Naive thymus-derived CD4-positive, alpha-beta T cell (primary cell): ENCODE data around the gene CHAF1B. TPM values are rescaled to one million over a fixed set of nuclear protein-coding genes. Genes with fewer than 3 reads are reported as not detected.

Experiments
- ATAC-seq: fragments of 150-1000 bp; cut with Tn5 transposase; 2 replicates; pipeline ENCODE4 v1.10.0; 2021; ENCODE audit warnings: mild to moderate bottlenecking, moderate library complexity
- CTCF ChIA-PET: fragments of 350-600 bp; sonication (Branson Sonifier 250); formaldehyde crosslinking; loops from one replicate; lab custom pipeline; 2021; ENCODE audit warnings: antibody characterized with exemption; lab: Charles Lee
- POLR2A ChIA-PET: fragments of 350-600 bp; sonication (Branson Sonifier 250); formaldehyde crosslinking; loops from one replicate; lab custom pipeline; 2021; ENCODE audit warnings: antibody characterized with exemption, inconsistent platforms; lab: Charles Lee
- DNase-seq, 9 donors: peaks; one replicate each; pipeline versions ENCODE4 v3.0.0 to v3.0.0-alpha.2; 2020 to 2022; ENCODE audit warnings: mixed read lengths in 1 of 9
- H3K27ac ChIP-seq: one replicate; pipeline ENCODE4 v1.7.0; 2013; ENCODE audit warnings: mild to moderate bottlenecking, low read depth, low read length, moderate library complexity
- H3K27me3 ChIP-seq, 2 donors: one replicate each; pipeline ENCODE4 v1.7.0; 2013; ENCODE audit warnings: low read length in 2 of 2, mild to moderate bottlenecking in 2 of 2, moderate library complexity in 2 of 2; ENCODE audit not compliant: control insufficient read depth in 2 of 2, insufficient read depth in 2 of 2
- H3K36me3 ChIP-seq, 3 experiments: 1 replicate in 2 of 3; 2 replicates in 1 of 3; pipeline ENCODE4 v1.7.0; 2013; ENCODE audit warnings: low read length in 3 of 3, mild to moderate bottlenecking in 3 of 3, moderate library complexity in 1 of 3; ENCODE audit not compliant: insufficient read depth in 3 of 3, control insufficient read depth in 2 of 3
- H3K4me1 ChIP-seq, 2 donors: one replicate each; pipeline ENCODE4 v1.7.0; 2013; ENCODE audit warnings: low read length in 2 of 2, mild to moderate bottlenecking in 2 of 2, moderate library complexity in 1 of 2; ENCODE audit not compliant: control insufficient read depth in 2 of 2, insufficient read depth in 2 of 2
- H3K4me3 ChIP-seq: 2 replicates; pipeline ENCODE4 v1.7.0; 2013; ENCODE audit warnings: mild to moderate bottlenecking, low read length
- H3K9me3 ChIP-seq, 3 experiments: 1 replicate in 2 of 3; 2 replicates in 1 of 3; pipeline ENCODE4 v1.7.0; 2013; ENCODE audit warnings: low read length in 3 of 3; ENCODE audit not compliant: control insufficient read depth in 2 of 3
- H3K27ac Mint-ChIP-seq, 9 donors: one replicate each; pipeline ENCODE4 v1.8.0; 2020 to 2022; ENCODE audit warnings: mixed read lengths in 9 of 9, mild to moderate bottlenecking in 8 of 9, moderate library complexity in 5 of 9, inconsistent platforms in 2 of 9
- H3K27me3 Mint-ChIP-seq, 5 donors: one replicate each; pipeline ENCODE4 v1.8.0; 2021 to 2022; ENCODE audit warnings: mixed read lengths in 5 of 5, mild to moderate bottlenecking in 1 of 5
- H3K36me3 Mint-ChIP-seq, 5 donors: one replicate each; pipeline ENCODE4 v1.8.0; 2020 to 2022; ENCODE audit warnings: mixed read lengths in 5 of 5, mild to moderate bottlenecking in 3 of 5, inconsistent platforms in 1 of 5
- H3K4me1 Mint-ChIP-seq, 7 donors: one replicate each; pipeline ENCODE4 v1.8.0; 2020 to 2022; ENCODE audit warnings: mixed read lengths in 7 of 7, mild to moderate bottlenecking in 3 of 7, inconsistent platforms in 1 of 7
- H3K4me3 Mint-ChIP-seq, 10 donors: one replicate each; pipeline ENCODE4 v1.8.0; 2020 to 2022; ENCODE audit warnings: mild to moderate bottlenecking in 10 of 10, mixed read lengths in 10 of 10, moderate library complexity in 6 of 10, inconsistent platforms in 2 of 10
- H3K9me3 Mint-ChIP-seq, 11 donors: one replicate each; pipeline ENCODE4 v1.8.0; 2020 to 2022; ENCODE audit warnings: mixed read lengths in 11 of 11, mild to moderate bottlenecking in 4 of 11, inconsistent platforms in 1 of 11, moderate library complexity in 1 of 11
- intact Hi-C, 2 donors: fragments of 100-400 bp; cut with micrococcal nuclease; formaldehyde crosslinking; loops; one replicate each; pipeline ENCODE4 v1.15.1; 2023
- polyA plus RNA-seq, 2 donors: library from polyadenylated mRNA; unstranded; fragments of 300-500 nt; fragmentation: Illumina TruSeq; gene quantifications; one replicate each; pipeline ENCODE4 v1.2.3, GENCODE V29; 2021
- total RNA-seq, 6 experiments: library from RNA in 5 of 6; stranded (reverse) in 5 of 6; gene quantifications; 1 replicate in 5 of 6; 2 replicates in 1 of 6; pipeline ENCODE4 v1.2.3 and lab custom pipeline; 2021 to 2026

The CHAF1B gene
- total and polyA plus RNA-seq, 7 experiments from 2014 or later, result 0.61 to 21.4 (median 1.9) TPM

DNA sequence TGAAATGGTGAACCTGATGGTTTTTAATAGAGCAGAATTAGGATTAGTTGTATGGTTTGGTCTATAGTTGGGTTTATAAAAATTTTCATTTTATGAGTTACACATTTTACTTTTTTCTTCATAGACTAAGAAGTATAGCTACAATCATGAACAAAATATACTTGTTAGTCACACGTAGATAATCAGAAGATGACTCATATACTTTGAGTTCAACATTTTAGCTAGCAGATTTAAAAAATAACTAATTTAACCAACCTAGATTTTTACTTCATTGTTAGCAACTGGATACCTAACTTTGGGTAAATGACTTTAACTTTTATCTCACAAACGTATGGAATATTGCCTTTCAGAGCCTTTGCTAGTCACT, 37.2 kb upstream of the CHAF1B start:
- Histone ChIP-seq H3K9me3 (no peaks in the 10 kb centered on the region), H3K27ac (no peak overlapping the region), H3K4me3 (no peak overlapping the region), H3K36me3 (peaks cover 7 to 86% (median 11%) of the 10 kb centered on the region in 3 experiments), H3K4me1 (no peaks in the 10 kb centered on the region), H3K27me3 (no peaks in the 10 kb centered on the region)
- Mint-ChIP-seq H3K27ac (peak overlapping the region in 5 of 9 donors; percentile 40 to 66 (median 47)), H3K36me3 (peaks cover 10 to 34% (median 29%) of the 10 kb centered on the region in 5 donors), H3K4me1 (peaks cover 2 to 17% (median 7%) of the 10 kb centered on the region in 7 donors), H3K9me3 (no peaks in the 10 kb centered on the region), H3K4me3 (no peak overlapping the region), H3K27me3 (no peaks in the 10 kb centered on the region)
- no peak for ATAC-seq
- POLR2A ChIA-PET, result interaction anchor here (3.6 kb wide), 1 partner anchor 10 kb away, joined by 9 read pairs; no protein-coding TSS in a partner anchor
- CTCF ChIA-PET, result no interaction called here
- intact Hi-C loops, result no loop called here
- DNase-seq, result no peak

DNA sequence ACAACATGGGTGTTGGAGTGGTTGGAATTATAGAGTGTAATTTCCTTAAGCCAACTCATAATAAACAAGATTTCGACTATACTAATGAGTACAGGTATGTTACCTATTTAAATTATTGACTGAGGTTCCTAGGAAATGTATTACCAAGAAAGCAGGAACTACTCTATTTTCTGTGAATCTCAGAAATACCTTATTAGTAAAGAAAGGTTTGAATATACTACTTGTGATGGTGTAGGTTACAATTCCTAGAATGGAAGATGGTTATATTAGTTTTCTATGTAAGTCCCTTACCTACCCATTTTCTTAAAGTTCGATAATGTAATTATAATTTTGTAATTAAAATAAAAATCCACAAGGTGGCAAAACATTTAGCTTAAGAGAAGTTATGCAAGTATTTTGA, 35.9 kb upstream of the CHAF1B start:
- H3K27me3 ChIP-seq, result no peaks in the 10 kb centered on the region
- intact Hi-C loops, result no loop called here
- POLR2A ChIA-PET, result no interaction called here
- ATAC-seq (no peak), DNase-seq (no peak)
- peaks cover 2 to 17% (median 9%) of the 10 kb centered on the region in 7 donors for H3K4me1 Mint-ChIP-seq
- H3K27ac ChIP-seq, result no peak overlapping the region
- peaks cover 9 to 30% (median 28%) of the 10 kb centered on the region in 5 donors for H3K36me3 Mint-ChIP-seq
- H3K27ac Mint-ChIP-seq, result peak overlapping the region in 1 of 9 donors; percentile 33
- H3K36me3 ChIP-seq, result peaks cover 7 to 73% (median 11%) of the 10 kb centered on the region in 3 experiments
- no peaks in the 10 kb centered on the region for H3K9me3 Mint-ChIP-seq
- CTCF ChIA-PET, result no interaction called here
- no peak overlapping the region for H3K4me3 Mint-ChIP-seq
- H3K4me1 ChIP-seq, result no peaks in the 10 kb centered on the region
- no peaks in the 10 kb centered on the region for H3K9me3 ChIP-seq
- no peaks in the 10 kb centered on the region for H3K27me3 Mint-ChIP-seq
- H3K4me3 ChIP-seq, result no peak overlapping the region

DNA sequence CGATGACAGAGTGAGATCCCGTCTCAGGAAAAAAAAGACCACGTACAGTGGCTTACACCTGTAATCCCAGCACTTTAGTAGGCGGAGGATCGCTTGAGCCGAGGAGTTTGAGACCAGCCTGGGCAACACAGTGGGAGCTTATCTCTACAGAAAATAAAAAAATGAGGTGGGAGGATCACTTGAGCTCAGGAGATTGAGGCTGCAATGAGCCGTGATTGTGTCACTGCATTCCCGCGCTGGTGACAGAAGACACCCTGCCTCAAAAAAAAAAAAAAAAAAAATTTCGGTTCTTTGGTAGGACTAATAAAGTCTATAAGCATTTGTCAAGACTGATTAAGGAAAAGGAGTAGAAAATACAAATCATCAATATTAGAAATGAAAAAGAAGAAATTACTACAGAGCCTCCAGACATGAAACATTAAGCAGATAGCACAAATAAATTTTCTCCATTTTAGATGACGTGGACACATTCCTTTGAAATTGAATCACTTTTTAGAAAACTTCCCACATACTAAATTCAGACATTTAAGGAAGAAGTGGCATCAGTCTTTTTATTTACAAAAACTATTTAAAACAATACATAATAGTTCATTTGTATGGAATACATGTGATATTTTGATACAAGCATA, 34.8 kb upstream of the CHAF1B start:
- no peaks in the 10 kb centered on the region for H3K9me3 ChIP-seq
- H3K27ac Mint-ChIP-seq, result peak overlapping the region in 3 of 9 donors; percentile 8 to 49 (median 41)
- H3K36me3 Mint-ChIP-seq, result peaks cover 4 to 31% (median 28%) of the 10 kb centered on the region in 5 donors
- no peak for DNase-seq
- no peak for ATAC-seq
- no peaks in the 10 kb centered on the region for H3K9me3 Mint-ChIP-seq
- peaks cover 7 to 71% (median 11%) of the 10 kb centered on the region in 3 experiments for H3K36me3 ChIP-seq
- no peak overlapping the region for H3K4me3 ChIP-seq
- no peaks in the 10 kb centered on the region for H3K27me3 ChIP-seq
- intact Hi-C loops, result no loop called here
- POLR2A ChIA-PET, result no interaction called here
- peaks cover 3 to 27% (median 13%) of the 10 kb centered on the region in 7 donors for H3K4me1 Mint-ChIP-seq
- no peaks in the 10 kb centered on the region for H3K27me3 Mint-ChIP-seq
- CTCF ChIA-PET, result no interaction called here
- H3K4me3 Mint-ChIP-seq, result no peak overlapping the region
- H3K27ac ChIP-seq, result no peak overlapping the region
- no peaks in the 10 kb centered on the region for H3K4me1 ChIP-seq

DNA sequence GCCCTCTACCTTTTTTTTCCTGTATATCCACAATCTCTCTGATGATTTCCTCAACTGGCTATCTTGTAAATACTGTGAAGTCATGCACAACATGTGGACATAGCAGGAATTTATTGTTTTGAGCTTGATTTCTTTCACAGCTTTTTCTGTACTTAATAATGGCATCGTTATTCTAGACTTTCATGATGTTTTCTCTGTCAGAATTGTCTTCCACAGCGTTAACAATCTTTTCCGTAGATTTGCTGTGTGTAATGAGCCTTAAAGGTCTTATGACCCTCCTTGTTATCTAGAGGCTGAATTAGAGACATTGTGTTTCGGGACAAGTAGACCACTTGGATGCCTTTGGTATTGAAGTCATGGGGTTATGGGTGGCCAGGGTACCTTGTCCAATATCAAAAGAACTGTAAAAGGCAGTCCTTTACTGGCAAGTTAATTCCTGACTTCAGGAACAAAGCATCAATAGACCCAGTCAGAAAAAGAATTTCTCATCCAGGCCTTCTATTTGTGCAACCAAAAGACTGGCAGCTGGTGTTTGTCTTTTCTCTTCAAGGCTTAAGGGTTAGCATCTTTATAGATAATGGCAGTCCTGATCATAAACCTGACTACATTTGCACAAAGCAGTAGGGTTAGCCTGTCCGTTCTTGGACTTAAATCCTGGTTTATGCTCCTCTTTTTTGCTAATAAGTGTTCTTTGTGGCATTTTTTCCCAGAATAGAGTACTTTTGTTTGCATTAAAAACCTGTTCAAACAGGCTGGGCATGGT, 30.1 kb upstream of the CHAF1B start:
- peaks cover 10 to 52% (median 13%) of the 10 kb centered on the region in 3 experiments for H3K36me3 ChIP-seq
- Mint-ChIP-seq H3K4me1 (peaks cover 3 to 19% (median 11%) of the 10 kb centered on the region in 7 donors), H3K9me3 (no peaks in the 10 kb centered on the region), H3K27me3 (no peaks in the 10 kb centered on the region), H3K4me3 (no peak overlapping the region), H3K27ac (peak overlapping the region in 5 of 9 donors; percentile 32 to 47 (median 40)), H3K36me3 (peaks cover 4 to 27% (median 19%) of the 10 kb centered on the region in 5 donors)
- no peak for DNase-seq
- POLR2A ChIA-PET, result interaction anchor here (0.7 kb wide), 1 partner anchor 68 kb away, joined by 3 read pairs; no protein-coding TSS in a partner anchor
- ATAC-seq, result no peak
- CTCF ChIA-PET, result no interaction called here
- no peak overlapping the region for H3K27ac ChIP-seq
- H3K27me3 ChIP-seq, result no peaks in the 10 kb centered on the region
- no peaks in the 10 kb centered on the region for H3K4me1 ChIP-seq
- no peaks in the 10 kb centered on the region for H3K9me3 ChIP-seq
- intact Hi-C loops, result no loop called here
- no peak overlapping the region for H3K4me3 ChIP-seq

DNA sequence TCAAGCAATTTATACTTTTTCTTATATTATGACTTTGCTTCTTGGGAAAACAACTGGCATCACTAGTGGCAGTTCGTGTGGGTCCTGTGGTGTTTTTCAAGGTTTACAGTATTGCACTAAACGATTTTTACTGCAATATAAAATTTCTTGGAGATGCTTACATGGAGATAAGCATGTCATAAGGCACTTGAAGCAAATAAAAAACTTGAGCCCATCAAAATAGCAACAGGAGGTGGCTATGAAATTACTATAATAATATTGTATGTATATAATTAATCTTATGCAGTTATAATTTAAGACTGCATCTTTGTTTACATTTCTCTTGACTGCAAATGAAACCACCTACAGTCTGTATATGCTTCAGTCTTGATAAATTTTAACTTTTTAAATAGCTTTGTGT, 29.3 kb upstream of the CHAF1B start:
- Mint-ChIP-seq H3K36me3 (peaks cover 10 to 30% (median 23%) of the 10 kb centered on the region in 5 donors), H3K27me3 (no peaks in the 10 kb centered on the region), H3K27ac (no peak overlapping the region), H3K9me3 (no peaks in the 10 kb centered on the region), H3K4me3 (no peak overlapping the region), H3K4me1 (peaks cover 3 to 19% (median 11%) of the 10 kb centered on the region in 7 donors)
- CTCF ChIA-PET, result interaction anchor here (0.6 kb wide), 1 partner anchor 242 kb away, joined by 7 read pairs; no protein-coding TSS in a partner anchor
- H3K4me3 ChIP-seq, result no peak overlapping the region
- H3K27ac ChIP-seq, result no peak overlapping the region
- H3K27me3 ChIP-seq, result no peaks in the 10 kb centered on the region
- intact Hi-C loops, result no loop called here
- H3K9me3 ChIP-seq, result no peaks in the 10 kb centered on the region
- peaks cover 15 to 54% (median 19%) of the 10 kb centered on the region in 3 experiments for H3K36me3 ChIP-seq
- DNase-seq (no peak), ATAC-seq (no peak)
- POLR2A ChIA-PET, result interaction anchor here (0.7 kb wide), 1 partner anchor 69 kb away, joined by 3 read pairs; no protein-coding TSS in a partner anchor
- no peaks in the 10 kb centered on the region for H3K4me1 ChIP-seq

DNA sequence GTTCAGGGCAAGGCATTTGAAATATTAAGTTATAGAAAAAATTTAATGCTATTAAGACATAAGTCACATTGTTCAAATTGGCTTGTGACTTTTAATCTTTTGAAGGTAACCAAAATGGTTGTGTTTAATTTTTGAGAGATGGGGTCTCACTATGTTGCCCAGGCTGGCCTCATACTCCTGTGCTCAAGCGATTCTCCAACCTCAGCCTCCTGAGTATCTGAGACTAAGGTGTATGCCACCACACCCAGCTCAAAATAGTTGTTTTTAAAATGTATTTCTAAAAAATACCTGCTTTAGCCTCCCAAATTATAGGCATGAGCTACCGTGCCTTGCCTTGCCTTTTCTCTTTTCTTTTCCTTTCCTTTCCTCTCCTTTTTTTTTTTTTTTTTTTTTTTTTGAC, 26.0 kb upstream of the CHAF1B start:
- DNase-seq, result no peak
- ChIA-PET POLR2A (no interaction called here), CTCF (no interaction called here)
- H3K9me3 Mint-ChIP-seq, result no peaks in the 10 kb centered on the region
- Histone ChIP-seq H3K4me3 (no peak overlapping the region), H3K36me3 (peaks cover 15 to 73% (median 23%) of the 10 kb centered on the region in 3 experiments), H3K27ac (no peak overlapping the region), H3K9me3 (no peaks in the 10 kb centered on the region), H3K27me3 (no peaks in the 10 kb centered on the region), H3K4me1 (no peaks in the 10 kb centered on the region)
- H3K4me3 Mint-ChIP-seq, result no peak overlapping the region
- peaks cover 10 to 36% (median 31%) of the 10 kb centered on the region in 5 donors for H3K36me3 Mint-ChIP-seq
- H3K27ac Mint-ChIP-seq, result peak overlapping the region in 3 of 9 donors; percentile 2 to 74 (median 67)
- no peak for ATAC-seq
- intact Hi-C loops, result no loop called here
- no peaks in the 10 kb centered on the region for H3K27me3 Mint-ChIP-seq
- peaks cover 0 to 10% (median 7%) of the 10 kb centered on the region in 7 donors for H3K4me1 Mint-ChIP-seq
